Measurements from ENCODE around the gene PARPBP.

DNA sequence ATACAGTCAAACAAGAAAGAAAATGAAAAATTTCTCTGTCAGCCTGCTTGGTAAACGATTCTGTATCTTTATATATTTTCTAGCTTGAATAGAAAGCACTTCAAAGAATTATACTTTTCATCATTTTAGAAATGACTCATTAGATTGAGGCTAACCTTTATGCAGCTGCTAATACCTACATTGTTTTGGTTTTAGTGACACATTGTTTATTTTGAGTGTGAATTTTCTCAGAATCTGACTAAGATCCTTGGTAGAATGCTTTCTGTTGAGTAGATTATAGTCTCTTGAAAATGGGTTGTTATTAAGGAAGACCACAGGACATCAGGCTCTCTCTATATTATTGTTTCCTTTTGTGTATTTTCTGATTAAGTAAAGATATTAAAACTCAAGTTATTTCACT, 77.8 kb downstream of the PARPBP start, which contains the start of gene PMCH:
- TF ChIP-seq, protein P1, sequence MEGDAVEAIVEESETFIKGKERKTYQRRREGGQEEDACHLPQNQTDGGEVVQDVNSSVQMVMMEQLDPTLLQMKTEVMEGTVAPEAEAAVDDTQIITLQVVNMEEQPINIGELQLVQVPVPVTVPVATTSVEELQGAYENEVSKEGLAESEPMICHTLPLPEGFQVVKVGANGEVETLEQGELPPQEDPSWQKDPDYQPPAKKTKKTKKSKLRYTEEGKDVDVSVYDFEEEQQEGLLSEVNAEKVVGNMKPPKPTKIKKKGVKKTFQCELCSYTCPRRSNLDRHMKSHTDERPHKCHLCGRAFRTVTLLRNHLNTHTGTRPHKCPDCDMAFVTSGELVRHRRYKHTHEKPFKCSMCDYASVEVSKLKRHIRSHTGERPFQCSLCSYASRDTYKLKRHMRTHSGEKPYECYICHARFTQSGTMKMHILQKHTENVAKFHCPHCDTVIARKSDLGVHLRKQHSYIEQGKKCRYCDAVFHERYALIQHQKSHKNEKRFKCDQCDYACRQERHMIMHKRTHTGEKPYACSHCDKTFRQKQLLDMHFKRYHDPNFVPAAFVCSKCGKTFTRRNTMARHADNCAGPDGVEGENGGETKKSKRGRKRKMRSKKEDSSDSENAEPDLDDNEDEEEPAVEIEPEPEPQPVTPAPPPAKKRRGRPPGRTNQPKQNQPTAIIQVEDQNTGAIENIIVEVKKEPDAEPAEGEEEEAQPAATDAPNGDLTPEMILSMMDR (IDR thresholded peaks at IDR 0.05; ENCODE audit: low read length) = no peak
- TF ChIP-seq EZH2 (IDR thresholded peaks at IDR 0.05; ENCODE audit: borderline replicate concordance, low read length) = no peak
